ENCODE measurements around the gene JMJD6. TPM values are rescaled to one million over a fixed set of nuclear protein-coding genes. Genes with fewer than 3 reads are reported as not detected.
"Not testable (repeated sequence)": the region's sequence is repeated elsewhere in the genome, so short reads cannot be mapped to it uniquely, and the experiment has no call there.

The JMJD6 gene
- total and polyA plus RNA-seq, 2 experiments from 2014 or later, result 11.4 to 12.8 TPM

DNA sequence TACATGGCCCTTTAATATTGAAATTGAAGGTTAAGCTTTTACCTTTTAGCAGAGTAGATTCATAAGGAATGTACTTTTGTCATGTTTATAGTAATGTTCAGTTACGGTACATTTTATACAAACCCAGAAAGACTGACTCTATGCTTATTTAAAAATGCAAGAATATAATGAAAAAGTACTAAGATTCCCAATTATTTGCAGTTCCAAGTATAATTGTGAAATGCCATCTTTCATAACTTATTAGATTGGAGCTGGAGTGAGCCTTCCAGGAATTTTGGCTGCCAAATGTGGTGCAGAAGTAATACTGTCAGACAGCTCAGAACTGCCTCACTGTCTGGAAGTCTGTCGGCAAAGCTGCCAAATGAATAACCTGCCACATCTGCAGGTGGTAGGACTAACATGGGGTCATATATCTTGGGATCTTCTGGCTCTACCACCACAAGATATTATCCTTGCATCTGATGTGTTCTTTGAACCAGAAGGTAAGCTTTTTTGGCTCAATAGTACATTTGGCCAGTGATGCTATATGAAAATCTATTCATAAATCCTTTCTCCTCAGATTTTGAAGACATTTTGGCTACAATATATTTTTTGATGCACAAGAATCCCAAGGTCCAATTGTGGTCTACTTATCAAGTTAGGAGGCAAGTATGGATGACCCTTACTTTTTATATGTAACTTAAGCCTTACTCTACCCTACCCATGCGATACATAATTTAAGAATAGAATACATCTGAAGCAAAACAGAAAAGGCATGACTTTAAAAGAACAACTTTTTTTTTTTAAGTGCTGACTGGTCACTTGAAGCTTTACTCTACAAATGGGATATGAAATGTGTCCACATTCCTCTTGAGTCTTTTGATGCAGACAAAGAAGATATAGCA is 6.6 kb upstream of the JMJD6 start:
- Histone ChIP-seq H3K27ac (ENCODE audit: low read depth) (peak overlapping the region; percentile 63; the same call in 1 of the 2 replicates), H3K36me3 (ENCODE audit: insufficient read depth) (peaks cover 37% of the 10 kb centered on the region), H3K4me2 (peak overlapping the region; percentile 99; the same call in 1 of the 2 replicates), H3K9me2 (ENCODE audit: insufficient read depth) (no peaks in the 10 kb centered on the region), H3K4me3 (peak overlapping the region; percentile 97; the same call in 1 of the 2 replicates), H3K27me3 (ENCODE audit: insufficient read depth) (no peaks in the 10 kb centered on the region), H2AFZ (no peak overlapping the region), H3K79me2 (replicated peaks; ENCODE audit: insufficient read depth) (peaks cover 65% of the 10 kb centered on the region), H3F3A (replicated peaks; ENCODE audit: low read depth) (peaks cover 48% of the 10 kb centered on the region), H3K4me1 (ENCODE audit: insufficient read depth) (peaks cover 11% of the 10 kb centered on the region), H4K20me1 (replicated peaks; ENCODE audit: insufficient read depth) (peaks cover 38% of the 10 kb centered on the region)
- Mint-ChIP-seq H3K27ac (no peak overlapping the region), H3K9me3 (peaks cover 9% of the 10 kb centered on the region; the same call in 1 of the 3 replicates), H3K4me1 (peaks cover 20% of the 10 kb centered on the region), H3K27me3 (ENCODE audit: insufficient read depth, low read depth, poor library complexity) (peaks cover 23% of the 10 kb centered on the region), H3K36me3 (ENCODE audit: low read depth) (peaks cover 73% of the 10 kb centered on the region), H3K4me3 (peak overlapping the region; percentile 99)
- ATAC-seq (no peak), DNase-seq (ENCODE audit: low spot score) (no peak)
- TF ChIP-seq POLR2AphosphoS5 (IDR thresholded peaks at IDR 0.05; ENCODE audit: low read depth) (0 out of 2 replicates have a peak, but pooled peaks have one; percentile 9), ETS1 (IDR thresholded peaks at IDR 0.05) (no peak)
- TF ChIP-seq, protein P1, sequence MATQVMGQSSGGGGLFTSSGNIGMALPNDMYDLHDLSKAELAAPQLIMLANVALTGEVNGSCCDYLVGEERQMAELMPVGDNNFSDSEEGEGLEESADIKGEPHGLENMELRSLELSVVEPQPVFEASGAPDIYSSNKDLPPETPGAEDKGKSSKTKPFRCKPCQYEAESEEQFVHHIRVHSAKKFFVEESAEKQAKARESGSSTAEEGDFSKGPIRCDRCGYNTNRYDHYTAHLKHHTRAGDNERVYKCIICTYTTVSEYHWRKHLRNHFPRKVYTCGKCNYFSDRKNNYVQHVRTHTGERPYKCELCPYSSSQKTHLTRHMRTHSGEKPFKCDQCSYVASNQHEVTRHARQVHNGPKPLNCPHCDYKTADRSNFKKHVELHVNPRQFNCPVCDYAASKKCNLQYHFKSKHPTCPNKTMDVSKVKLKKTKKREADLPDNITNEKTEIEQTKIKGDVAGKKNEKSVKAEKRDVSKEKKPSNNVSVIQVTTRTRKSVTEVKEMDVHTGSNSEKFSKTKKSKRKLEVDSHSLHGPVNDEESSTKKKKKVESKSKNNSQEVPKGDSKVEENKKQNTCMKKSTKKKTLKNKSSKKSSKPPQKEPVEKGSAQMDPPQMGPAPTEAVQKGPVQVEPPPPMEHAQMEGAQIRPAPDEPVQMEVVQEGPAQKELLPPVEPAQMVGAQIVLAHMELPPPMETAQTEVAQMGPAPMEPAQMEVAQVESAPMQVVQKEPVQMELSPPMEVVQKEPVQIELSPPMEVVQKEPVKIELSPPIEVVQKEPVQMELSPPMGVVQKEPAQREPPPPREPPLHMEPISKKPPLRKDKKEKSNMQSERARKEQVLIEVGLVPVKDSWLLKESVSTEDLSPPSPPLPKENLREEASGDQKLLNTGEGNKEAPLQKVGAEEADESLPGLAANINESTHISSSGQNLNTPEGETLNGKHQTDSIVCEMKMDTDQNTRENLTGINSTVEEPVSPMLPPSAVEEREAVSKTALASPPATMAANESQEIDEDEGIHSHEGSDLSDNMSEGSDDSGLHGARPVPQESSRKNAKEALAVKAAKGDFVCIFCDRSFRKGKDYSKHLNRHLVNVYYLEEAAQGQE (IDR thresholded peaks at IDR 0.05; ENCODE audit: unreplicated experiment), result no peak

GRCh38 chr17:76731800-76732733 is 5.7 kb upstream of the JMJD6 start:
- H3K27me3 Mint-ChIP-seq (ENCODE audit: insufficient read depth, low read depth, poor library complexity), result peaks cover 22% of the 10 kb centered on the region
- not testable (repeated sequence) for H3K27ac Mint-ChIP-seq; H2AFZ ChIP-seq; H3K4me3 ChIP-seq; H3K9me2 ChIP-seq (ENCODE audit: insufficient read depth); H3K9me3 Mint-ChIP-seq; H3K4me3 Mint-ChIP-seq; ATAC-seq; H3K27me3 ChIP-seq (ENCODE audit: insufficient read depth); H3K4me2 ChIP-seq; DNase-seq (ENCODE audit: low spot score)
- peaks cover 37% of the 10 kb centered on the region for H3K36me3 ChIP-seq (ENCODE audit: insufficient read depth)
- peaks cover 25% of the 10 kb centered on the region for H3K4me1 Mint-ChIP-seq
- peaks cover 74% of the 10 kb centered on the region for H3K36me3 Mint-ChIP-seq (ENCODE audit: low read depth)
- TF ChIP-seq POLR2AphosphoS5 (IDR thresholded peaks at IDR 0.05; ENCODE audit: low read depth), result peak; percentile 38; the same call in 1 of the 2 replicates
- H3K79me2 ChIP-seq (replicated peaks; ENCODE audit: insufficient read depth), result peaks cover 74% of the 10 kb centered on the region
- peaks cover 44% of the 10 kb centered on the region for H4K20me1 ChIP-seq (replicated peaks; ENCODE audit: insufficient read depth)
- H3F3A ChIP-seq (replicated peaks; ENCODE audit: low read depth), result peaks cover 48% of the 10 kb centered on the region
- peaks cover 18% of the 10 kb centered on the region for H3K4me1 ChIP-seq (ENCODE audit: insufficient read depth)
- peak overlapping the region; percentile 77; the same call in 1 of the 2 replicates for H3K27ac ChIP-seq (ENCODE audit: low read depth)

Measured in GM23338 (cell line).